Measurements from ENCODE around the gene DISP2. TPM values are rescaled to one million over a fixed set of nuclear protein-coding genes. Genes with fewer than 3 reads are reported as not detected.

The DISP2 gene
- total RNA-seq, 1 donor from 2014 or later: 0.38 TPM

GRCh38 chr15:40381818-40382529 lies 24.0 kb downstream of the DISP2 start:
- H3K9me3 Mint-ChIP-seq: no peaks in the 10 kb centered on the region
- intact Hi-C loops (cut with micrococcal nuclease): loop anchor here (1.0 to 5.0 kb wide), 7 partner anchors 14 to 1021 kb away; partner anchors contain the start of genes BAHD1, DISP2, FSIP1 and IVD
- TF ChIP-seq CTCF (IDR thresholded peaks at IDR 0.05): no peak
- ChIA-PET POLR2A (interaction anchor here (1.1 to 2.2 kb wide), 5 partner anchors 8 to 73 kb away, joined by 3 to 11 read pairs (median 4); partner anchors contain the start of genes BAHD1, INAFM2 and IVD), CTCF (interaction anchor here (1.2 to 1.5 kb wide), 2 partner anchors 14 to 38 kb away, joined by 3 to 6 read pairs; no protein-coding TSS in a partner anchor)
- H3K4me1 Mint-ChIP-seq: peaks cover 12% of the 10 kb centered on the region
- peak overlapping the region; percentile 96 for H3K4me3 Mint-ChIP-seq
- H3K27ac Mint-ChIP-seq: no peak overlapping the region
- no peak for ATAC-seq (ENCODE audit: low read depth)
- no peaks in the 10 kb centered on the region for H3K27me3 Mint-ChIP-seq
- H3K36me3 Mint-ChIP-seq (ENCODE audit: low read depth): peaks cover 11% of the 10 kb centered on the region
- no peak for DNase-seq

- ATAC-seq (ENCODE audit: low read depth): peak; percentile 99
- Mint-ChIP-seq H3K4me1 (peaks cover 12% of the 10 kb centered on the region), H3K4me3 (peak within 1 kb of the TSS; percentile 96), H3K27me3 (no peaks in the 10 kb centered on the region), H3K36me3 (ENCODE audit: low read depth) (peaks cover 17% of the 10 kb centered on the region), H3K27ac (peak within 1 kb of the TSS; percentile 73), H3K9me3 (no peaks in the 10 kb centered on the region)
- ChIA-PET POLR2A (interaction anchor here (1.0 to 2.2 kb wide), 6 partner anchors 9 to 74 kb away, joined by 3 to 11 read pairs (median 5); partner anchors contain the start of genes BAHD1, INAFM2 and IVD), CTCF (interaction anchor here (1.2 to 1.5 kb wide), 2 partner anchors 14 to 38 kb away, joined by 3 to 6 read pairs; no protein-coding TSS in a partner anchor)
- TF ChIP-seq CTCF (IDR thresholded peaks at IDR 0.05): no peak
- intact Hi-C loops (cut with micrococcal nuclease): loop anchor here (1.0 to 5.0 kb wide), 8 partner anchors 15 to 1020 kb away; partner anchors contain the start of genes BAHD1, DISP2, FSIP1 and IVD
- peak; percentile 83 for DNase-seq
These were observed 24.8 kb downstream of the DISP2 start, which contains the start of gene KNSTRN for GRCh38 chr15:40382580-40383456. KNSTRN (plus strand) TSS chr15:40382721; CDS start chr15:40382836, 115 bp downstream.

GRCh38 chr15:40386480-40386879 lies 28.5 kb downstream of the DISP2 start:
- POLR2A ChIA-PET: interaction anchor here (0.5 to 1.2 kb wide), 2 partner anchors 12 to 305 kb away, joined by 3 to 4 read pairs; no protein-coding TSS in a partner anchor
- Mint-ChIP-seq H3K36me3 (ENCODE audit: low read depth) (peaks cover 40% of the 10 kb centered on the region), H3K4me1 (peaks cover 12% of the 10 kb centered on the region), H3K27ac (no peak overlapping the region), H3K9me3 (no peaks in the 10 kb centered on the region), H3K4me3 (no peak overlapping the region), H3K27me3 (no peaks in the 10 kb centered on the region)
- intact Hi-C loops (cut with micrococcal nuclease): no loop called here
- DNase-seq: no peak
- CTCF ChIA-PET: interaction anchor here (1.5 kb wide), 1 partner anchor 42 kb away, joined by 5 read pairs; no protein-coding TSS in a partner anchor
- TF ChIP-seq CTCF (IDR thresholded peaks at IDR 0.05): no peak
- ATAC-seq (ENCODE audit: low read depth): no peak

DNA sequence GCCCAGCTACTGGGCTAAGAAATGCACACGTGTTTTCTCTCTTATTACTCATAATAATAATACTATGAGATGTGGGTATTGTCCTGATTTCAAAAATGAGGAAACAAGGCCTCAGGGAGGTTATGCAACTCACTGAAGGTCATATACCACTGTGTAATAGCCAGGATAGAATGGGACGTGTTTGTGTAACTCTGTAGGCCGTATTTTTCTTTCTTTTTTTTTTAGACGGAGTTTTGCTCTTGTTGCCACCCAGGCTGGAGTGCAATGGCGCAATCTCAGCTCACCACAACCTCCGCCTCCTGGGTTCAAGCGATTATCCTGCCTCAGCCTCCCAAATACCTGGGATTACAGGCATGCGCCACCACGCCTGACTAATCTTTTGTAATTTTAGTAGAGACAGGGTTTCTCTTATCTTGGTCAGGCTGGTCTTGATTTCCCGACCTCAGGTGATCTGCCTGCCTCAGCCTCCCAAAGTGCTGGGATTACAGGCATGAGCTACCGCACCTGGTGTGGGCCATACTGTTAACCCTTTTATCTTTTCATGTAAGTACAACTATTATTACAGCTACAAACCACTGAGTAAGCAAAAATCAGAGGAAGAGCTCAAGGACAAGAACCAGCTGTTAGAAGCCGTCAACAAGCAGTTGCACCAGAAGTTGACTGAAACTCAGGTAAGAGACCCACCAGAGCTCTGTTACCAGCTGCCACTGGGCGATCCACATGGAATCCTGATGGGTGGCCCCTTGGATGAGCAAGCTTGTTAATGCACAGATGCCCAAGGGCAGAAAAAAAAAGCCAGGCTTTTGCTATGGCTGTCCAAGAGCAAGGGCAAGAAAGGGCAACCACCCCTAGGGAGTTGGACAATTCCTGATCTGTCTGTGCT lies 31.2 kb downstream of the DISP2 start:
- no peak overlapping the region for H3K27ac Mint-ChIP-seq
- no peaks in the 10 kb centered on the region for H3K4me1 Mint-ChIP-seq
- intact Hi-C loops (cut with micrococcal nuclease): no loop called here
- no peaks in the 10 kb centered on the region for H3K9me3 Mint-ChIP-seq
- H3K36me3 Mint-ChIP-seq (ENCODE audit: low read depth): peaks cover 59% of the 10 kb centered on the region
- no peaks in the 10 kb centered on the region for H3K27me3 Mint-ChIP-seq
- no peak for DNase-seq
- no peak for TF ChIP-seq CTCF (IDR thresholded peaks at IDR 0.05)
- ChIA-PET POLR2A (no interaction called here), CTCF (no interaction called here)
- ATAC-seq (ENCODE audit: low read depth): no peak
- no peak overlapping the region for H3K4me3 Mint-ChIP-seq

Measured in activated B cell treated with CpG ODN at 0.5 μM for 24 hours (primary cell).